ENCODE measurements around the gene CABCOCO1. TPM values are rescaled to one million over a fixed set of nuclear protein-coding genes. Genes with fewer than 3 reads are reported as not detected.

Gene CABCOCO1
- total and polyA plus RNA-seq, 9 of the 15 experiments (the other 6 are each of a cell fraction or from before 2014, with no cell fraction given): 0.04 TPM; not detected in 8

- TF ChIP-seq ZSCAN32 (CRISPR knock-in tag; IDR thresholded peaks at IDR 0.05): no peak
- no peak for TF ChIP-seq SMAD3 (CRISPR knock-in tag; conservative IDR thresholded peaks at IDR 0.05)
- no peak for TF ChIP-seq ARID2 (IDR thresholded peaks at IDR 0.05)
- TF ChIP-seq CBFB (CRISPR knock-in tag; IDR thresholded peaks at IDR 0.05): no peak
- no peak for TF ChIP-seq CREBBP (IDR thresholded peaks at IDR 0.05; ENCODE audit: low read depth, low read length)
- TF ChIP-seq ZNF764 (CRISPR knock-in tag; IDR thresholded peaks at IDR 0.05; ENCODE audit: low read depth): no peak
- no peak for TF ChIP-seq XRCC5 (IDR thresholded peaks at IDR 0.05; ENCODE audit: low read depth, low read length)
- no peak for TF ChIP-seq MYNN (IDR thresholded peaks at IDR 0.05)
- TF ChIP-seq MYNN (CRISPR knock-in tag; IDR thresholded peaks at IDR 0.05): no peak
- no peak for TF ChIP-seq PHF21A (IDR thresholded peaks at IDR 0.05; ENCODE audit: borderline replicate concordance, low read depth)
- TF ChIP-seq GMEB1 (CRISPR knock-in tag; IDR thresholded peaks at IDR 0.05): no peak
- no peak for TF ChIP-seq U2AF1 (optimal IDR thresholded peaks at IDR 0.05; ENCODE audit: low read depth, low read length)
- peak; percentile 54; the same call in 1 of the 2 replicates for TF ChIP-seq FOSL1 (tag; conservative IDR thresholded peaks at IDR 0.05)
- no peak for TF ChIP-seq KDM2B (CRISPR knock-in tag; IDR thresholded peaks at IDR 0.05)
- TF ChIP-seq PYGO2 (tag; IDR thresholded peaks at IDR 0.05): no peak
- TF ChIP-seq MYBL2 (IDR thresholded peaks at IDR 0.05; ENCODE audit: low read depth): peak; percentile 71
- TF ChIP-seq MYBL2 (CRISPR knock-in tag; IDR thresholded peaks at IDR 0.05; ENCODE audit: borderline replicate concordance): no peak
- TF ChIP-seq NCOA1 (IDR thresholded peaks at IDR 0.05; ENCODE audit: low read depth): no peak
- TF ChIP-seq POLR2A (conservative IDR thresholded peaks at IDR 0.05): no peak
- no peak for TF ChIP-seq BRCA1 (IDR thresholded peaks at IDR 0.05)
- TF ChIP-seq BRCA1 (CRISPR knock-in tag; IDR thresholded peaks at IDR 0.05): no peak
- no peak for TF ChIP-seq KAT8 (IDR thresholded peaks at IDR 0.05; ENCODE audit: low read depth)
- TF ChIP-seq NR1H2 (CRISPR knock-in tag; IDR thresholded peaks at IDR 0.05): no peak
- no peak for TF ChIP-seq MLLT1 (IDR thresholded peaks at IDR 0.05)
- no peak for TF ChIP-seq EHMT2 (IDR thresholded peaks at IDR 0.05)
- no peak for TF ChIP-seq E2F3 (CRISPR knock-in tag; IDR thresholded peaks at IDR 0.05)
- TF ChIP-seq ZFX (CRISPR knock-in tag; IDR thresholded peaks at IDR 0.05): no peak
- no peak for TF ChIP-seq PHF20 (IDR thresholded peaks at IDR 0.05; ENCODE audit: partially characterized antibody)
- TF ChIP-seq TFAP4 (CRISPR knock-in tag; IDR thresholded peaks at IDR 0.05; ENCODE audit: borderline replicate concordance): no peak
- peak; percentile 71 for TF ChIP-seq POLR2H (tag; IDR thresholded peaks at IDR 0.05; ENCODE audit: low read depth)
Measured at GRCh38 chr10:61752111-61753011, 89.6 kb downstream of the CABCOCO1 start (continued).

Data from K562 (cell line).